HG03103 (cell line): ENCODE results near the gene COL9A1.

Experiments
- ATAC-seq: cut with Tn5 transposase; IDR thresholded peaks from one replicate; pipeline ENCODE4 v1.9.1; 2021; ENCODE audit warnings: low read depth; ENCODE audit not compliant: unreplicated experiment

The COL9A1 gene

GRCh38 chr6:70292193-70292592 is 10.7 kb downstream of the COL9A1 start:
- ATAC-seq, result no peak

DNA sequence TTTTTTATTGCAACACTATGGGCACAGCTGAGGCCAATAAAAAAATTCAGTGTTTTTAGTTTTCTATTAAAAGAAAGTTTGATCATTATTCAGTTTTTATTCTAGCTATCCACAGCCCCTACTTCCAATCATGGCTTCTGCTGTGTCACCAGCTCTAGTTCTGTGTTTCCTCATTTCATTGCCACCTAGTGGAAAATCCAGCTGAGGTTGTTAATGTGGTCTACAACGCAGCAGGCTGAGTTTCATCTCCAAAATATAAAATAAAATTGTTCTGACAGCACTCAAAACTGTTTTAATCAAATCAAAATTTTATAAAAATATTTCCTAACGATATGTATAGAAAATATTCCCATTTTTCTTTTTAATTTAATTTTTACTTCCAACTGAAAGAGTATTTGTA is 13.6 kb downstream of the COL9A1 start:
- no peak for ATAC-seq

GRCh38 chr6:70286905-70287304 is 16.0 kb downstream of the COL9A1 start:
- no peak for ATAC-seq

DNA sequence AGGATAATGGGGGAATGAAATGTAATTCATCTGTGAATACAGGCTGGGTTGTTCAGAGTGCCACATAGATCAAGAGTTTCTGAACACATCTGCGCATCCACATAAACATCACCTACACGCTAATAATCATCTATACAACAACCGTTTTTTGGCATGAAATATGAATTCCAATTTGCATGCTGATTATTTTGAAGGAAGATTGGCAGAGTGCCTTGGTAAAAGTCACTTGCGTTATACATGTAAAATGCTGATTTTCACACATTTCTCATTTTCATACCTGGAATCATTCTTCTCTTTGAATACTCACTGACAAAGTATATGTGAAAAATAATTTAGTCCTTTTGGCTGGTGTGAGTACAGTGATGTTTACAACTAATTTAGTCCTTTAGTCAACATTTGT is 17.7 kb downstream of the COL9A1 start:
- ATAC-seq, result no peak

- ATAC-seq, result no peak
These were observed 19.9 kb downstream of the COL9A1 start for GRCh38 chr6:70282919-70283461.

GRCh38 chr6:70282312-70282918 is 20.5 kb downstream of the COL9A1 start:
- no peak for ATAC-seq

DNA sequence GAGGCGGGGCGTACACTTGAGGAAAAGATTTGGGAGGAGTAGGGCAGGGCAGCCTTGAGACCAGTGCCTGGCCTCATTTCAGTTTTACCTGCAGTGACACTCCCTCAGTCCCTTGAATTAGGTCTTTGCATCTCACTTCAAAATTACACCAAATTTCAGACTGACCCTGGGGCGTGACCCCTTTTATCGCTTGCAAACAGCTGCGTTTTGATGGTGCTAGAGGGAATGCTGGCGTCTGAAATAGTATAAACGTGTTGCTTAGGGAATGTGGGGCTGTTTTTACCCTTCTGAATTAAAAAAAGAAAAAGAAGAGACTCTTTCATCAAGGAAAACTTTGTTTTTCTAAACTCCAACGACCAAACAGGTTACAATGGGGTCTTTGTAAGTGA is 21.0 kb downstream of the COL9A1 start:
- no peak for ATAC-seq

- no peak for ATAC-seq
These were observed 22.5 kb downstream of the COL9A1 start for GRCh38 chr6:70280400-70280853.

DNA sequence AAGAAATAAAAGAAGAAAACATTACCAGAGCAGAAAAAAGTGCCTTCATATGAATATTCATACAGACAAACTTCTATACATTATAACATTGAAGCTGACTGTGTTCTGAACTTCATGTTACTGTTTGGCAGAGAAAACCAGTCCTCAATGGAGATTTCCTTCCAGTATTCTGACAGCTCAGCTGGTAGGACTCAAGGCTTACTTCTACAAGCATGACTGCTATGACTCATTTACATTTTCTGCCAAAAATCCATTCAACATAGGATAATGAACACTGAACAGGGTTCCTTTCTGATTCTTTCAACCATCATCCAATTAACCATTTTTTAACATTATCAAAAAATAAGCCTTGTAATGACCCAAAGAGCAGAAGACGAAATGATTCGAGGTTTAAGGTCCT is 25.4 kb downstream of the COL9A1 start:
- no peak for ATAC-seq

DNA sequence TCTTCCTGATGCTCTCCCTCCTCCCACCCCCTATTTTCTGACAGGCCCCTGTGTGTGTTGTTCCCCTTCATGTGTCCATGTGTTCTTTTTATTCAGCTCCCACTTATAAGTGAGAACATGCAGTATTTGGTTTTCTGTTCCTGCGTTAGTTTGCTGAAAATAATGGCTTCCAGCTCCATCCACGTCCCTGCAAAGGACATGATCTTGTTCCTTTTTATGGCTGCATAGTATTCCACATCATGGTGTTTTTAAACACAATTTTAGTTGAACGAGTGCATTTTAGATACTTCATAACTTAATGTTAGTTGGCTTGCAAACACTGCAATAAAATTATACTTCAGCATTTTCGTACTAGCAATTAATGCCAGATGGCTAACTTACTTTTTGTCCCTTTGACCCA is 28.5 kb downstream of the COL9A1 start:
- no peak for ATAC-seq

GRCh38 chr6:70272071-70272470 is 30.8 kb downstream of the COL9A1 start:
- no peak for ATAC-seq

GRCh38 chr6:70270287-70271005 is 32.4 kb downstream of the COL9A1 start:
- no peak for ATAC-seq

DNA sequence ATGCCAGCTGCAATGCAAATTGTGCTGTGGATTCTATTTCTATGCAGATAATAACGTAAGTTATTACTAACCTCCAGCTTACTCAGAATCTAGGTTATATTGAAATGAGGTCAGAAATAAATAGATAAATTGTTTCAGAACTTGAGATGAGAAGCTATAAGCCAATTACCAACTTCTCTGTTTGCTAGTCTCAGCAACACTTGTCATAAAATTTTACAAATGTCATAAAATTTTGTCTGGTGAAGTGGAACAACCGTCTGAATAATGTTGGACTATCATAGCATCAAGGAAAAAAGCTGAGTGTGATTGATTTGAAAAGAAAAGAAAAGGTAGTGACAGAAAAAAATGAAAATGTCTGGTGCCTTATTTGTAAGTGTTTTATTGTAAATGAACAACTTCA is 36.7 kb downstream of the COL9A1 start:
- ATAC-seq, result no peak

- no peak for ATAC-seq
These were observed 38.6 kb downstream of the COL9A1 start for GRCh38 chr6:70264306-70264705.

DNA sequence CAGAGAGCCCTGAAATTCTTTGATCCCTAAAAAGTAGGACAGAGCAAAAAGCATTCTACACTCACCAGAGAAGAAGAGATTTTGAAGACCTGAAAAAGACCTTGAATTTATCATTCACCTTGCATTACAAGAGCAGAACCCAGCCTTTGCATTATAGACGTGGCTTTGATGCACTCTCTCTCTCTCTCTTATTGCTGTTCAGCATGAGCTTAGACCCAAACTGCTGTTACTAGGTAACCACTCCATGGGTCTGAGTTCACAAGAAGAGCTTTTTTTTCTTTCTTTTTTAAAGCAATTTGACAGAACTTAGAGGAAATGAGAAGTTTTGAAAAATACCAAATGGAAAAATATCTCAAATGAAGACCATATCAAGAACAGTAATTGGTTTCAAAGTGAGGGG is 44.4 kb downstream of the COL9A1 start:
- ATAC-seq, result no peak

DNA sequence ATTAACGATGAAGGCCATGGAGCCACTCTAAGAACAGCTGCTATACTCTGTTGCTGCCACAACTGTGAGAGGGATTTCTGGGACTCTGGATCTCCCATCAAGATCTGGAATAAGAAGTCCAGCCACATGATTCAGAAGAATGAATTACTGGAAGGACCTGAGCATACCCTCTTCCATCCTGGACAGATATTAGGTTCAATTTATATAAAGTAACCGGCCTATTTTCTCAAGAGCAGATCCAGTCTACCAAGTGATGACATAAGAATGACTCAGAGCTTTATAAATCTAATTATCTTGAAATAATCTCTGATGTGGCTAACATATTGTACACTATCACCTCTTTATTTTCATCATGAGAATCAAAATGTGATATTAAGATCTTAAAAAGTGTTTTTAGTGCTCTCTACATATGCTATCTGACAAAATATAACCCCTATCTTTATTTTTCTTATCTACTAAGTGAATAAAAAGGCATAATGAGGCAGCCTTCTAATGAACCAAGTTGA is 45.1 kb downstream of the COL9A1 start:
- ATAC-seq, result no peak

GRCh38 chr6:70254784-70255183 is 48.1 kb downstream of the COL9A1 start:
- no peak for ATAC-seq

DNA sequence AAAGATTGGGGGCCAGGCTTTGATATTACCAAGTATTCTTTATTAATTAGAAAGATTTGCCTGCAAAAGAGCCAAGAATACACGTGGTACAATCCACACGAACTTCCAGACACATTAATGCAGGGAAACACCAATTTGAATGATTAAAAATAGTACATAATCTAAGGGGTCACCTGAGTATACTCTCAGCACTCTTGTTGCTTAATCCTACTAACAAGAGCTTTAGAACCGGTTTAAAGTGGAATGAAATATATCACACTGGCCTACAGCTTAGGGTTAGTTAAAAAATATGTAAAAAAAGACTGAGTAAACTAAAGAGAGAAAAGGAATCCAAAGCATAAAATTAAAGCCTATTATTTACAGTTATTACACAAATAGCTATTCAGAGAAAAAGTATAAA is 49.0 kb downstream of the COL9A1 start:
- no peak for ATAC-seq

DNA sequence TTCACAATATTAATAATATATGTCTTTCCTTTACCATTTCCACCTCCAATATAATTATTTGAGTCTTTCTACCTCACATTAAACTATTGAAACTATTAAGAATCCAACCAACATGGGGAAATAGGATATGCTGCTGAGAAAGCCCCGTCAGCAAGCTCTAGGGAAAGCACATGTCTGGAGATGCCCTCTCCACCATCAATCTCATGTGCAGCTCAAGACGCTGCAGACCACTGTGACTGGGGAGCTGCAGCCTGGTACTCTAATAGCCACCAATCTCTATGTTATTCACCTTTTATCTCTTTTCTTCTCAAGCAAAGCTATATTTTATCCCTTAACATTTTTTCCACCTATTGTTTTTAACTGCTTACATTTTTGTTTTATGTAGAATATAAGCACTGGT is 50.3 kb downstream of the COL9A1 start:
- no peak for ATAC-seq

DNA sequence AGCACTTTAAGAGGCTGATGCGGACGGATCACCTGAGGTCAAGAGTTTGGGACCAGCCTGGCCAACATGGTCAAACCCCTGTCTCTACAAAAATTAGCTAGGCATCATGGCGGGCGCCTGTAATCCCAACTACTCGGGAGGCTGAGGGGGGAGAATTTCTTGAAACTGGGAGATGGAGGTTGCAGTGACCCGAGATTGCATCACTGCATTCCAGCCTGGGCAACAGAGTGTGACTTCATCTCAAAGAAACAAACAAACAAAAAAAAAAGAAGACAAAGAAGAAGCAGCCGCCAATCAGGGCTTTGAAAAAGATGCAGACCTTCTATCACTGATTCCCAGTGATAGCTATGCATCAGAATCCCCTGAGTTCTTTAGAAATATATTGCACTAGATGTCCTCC is 56.8 kb downstream of the COL9A1 start:
- ATAC-seq, result no peak

DNA sequence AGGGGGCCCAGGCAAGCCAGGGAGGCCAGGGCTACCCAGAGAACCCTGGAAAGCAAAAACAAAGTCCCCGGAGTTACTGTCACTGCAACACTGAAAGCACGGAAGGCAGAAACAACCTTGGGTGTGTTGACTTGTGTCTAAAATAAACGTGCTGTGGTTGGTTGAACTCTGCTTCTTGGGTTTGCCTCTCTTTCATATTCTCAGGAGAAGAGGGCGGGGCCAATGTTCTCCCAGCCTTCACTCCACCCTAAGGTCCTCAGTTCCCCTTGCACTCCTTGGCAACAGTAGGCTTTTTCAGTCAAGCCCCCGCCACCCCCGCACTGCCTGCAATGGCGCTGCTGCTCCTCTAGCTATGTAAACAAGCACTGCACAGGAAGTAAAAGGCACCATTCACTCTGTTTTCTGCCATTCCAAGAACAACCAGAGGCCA is 60.9 kb downstream of the COL9A1 start:
- ATAC-seq, result no peak

- ATAC-seq, result no peak
These were observed 61.9 kb downstream of the COL9A1 start for GRCh38 chr6:70241031-70241430.
